Measurements from ENCODE around the gene DNAJB8. TPM values are rescaled to one million over a fixed set of nuclear protein-coding genes. Genes with fewer than 3 reads are reported as not detected.
A peak's percentile ranks its signal among the peaks of the same experiment; 100 is the strongest.

DNAJB8 gene
- total RNA-seq, 4 donors from 2014 or later, result not detected

GRCh38 chr3:128488991-128489673, 22.4 kb upstream of the DNAJB8 start:
- WGBS, 2 donors, result 2 to 5% methylated on average over 19 to 31 of the region's 71 CpGs
- DNase-seq, result peak in 1 of 2 donors; percentile 30
- Histone ChIP-seq H3K4me3 (replicated peaks in 1 of 3) (peak overlapping the region; percentile 35 to 60 (median 51)), H3K27ac (peak overlapping the region; percentile 76 to 81 (median 80)), H3K4me1 (peaks cover 21 to 56% of the 10 kb centered on the region in 2 donors), H3K36me3 (no peaks in the 10 kb centered on the region), H3K27me3 (peaks cover 47% of the 10 kb centered on the region), H3K9me3 (no peaks in the 10 kb centered on the region)
- peak in 1 of 2 donors; percentile 26 for TF ChIP-seq POLR2A (IDR thresholded peaks at IDR 0.05)
- no peak for TF ChIP-seq CTCF (IDR thresholded peaks at IDR 0.05)
- intact Hi-C loops (cut with DNase I), result loop anchor here (5.0 kb wide), 1 partner anchor 312 kb away; no protein-coding TSS in a partner anchor

GRCh38 chr3:128488636-128488990, 21.9 kb upstream of the DNAJB8 start:
- Histone ChIP-seq H3K36me3 (no peaks in the 10 kb centered on the region), H3K27me3 (peaks cover 51% of the 10 kb centered on the region), H3K4me3 (replicated peaks in 1 of 3) (peak overlapping the region in 1 of 3 donors; percentile 60), H3K27ac (peak overlapping the region; percentile 76 to 81 (median 80)), H3K9me3 (no peaks in the 10 kb centered on the region), H3K4me1 (peaks cover 21 to 60% of the 10 kb centered on the region in 2 donors)
- no peak for DNase-seq
- WGBS, 2 donors, result 1 to 6% methylated on average over 12 to 17 of the region's 21 CpGs
- TF ChIP-seq POLR2A (IDR thresholded peaks at IDR 0.05) (no peak), CTCF (IDR thresholded peaks at IDR 0.05) (no peak)
- intact Hi-C loops (cut with DNase I), result loop anchor here (5.0 kb wide), 1 partner anchor 311 kb away; no protein-coding TSS in a partner anchor

GRCh38 chr3:128487813-128488635, 21.3 kb upstream of the DNAJB8 start:
- peak in 1 of 2 donors; percentile 75 for TF ChIP-seq POLR2A (IDR thresholded peaks at IDR 0.05)
- TF ChIP-seq CTCF (IDR thresholded peaks at IDR 0.05), result no peak
- Histone ChIP-seq H3K27ac (peak overlapping the region; percentile 76 to 81 (median 80)), H3K4me1 (peaks cover 21 to 60% of the 10 kb centered on the region in 2 donors), H3K27me3 (peaks cover 54% of the 10 kb centered on the region), H3K36me3 (no peaks in the 10 kb centered on the region), H3K4me3 (replicated peaks in 1 of 3) (peak overlapping the region in 2 of 3 donors; percentile 28 to 60), H3K9me3 (no peaks in the 10 kb centered on the region)
- peak; percentile 62 to 72 for DNase-seq
- intact Hi-C loops (cut with DNase I), result loop anchor here (5.0 kb wide), 1 partner anchor 311 kb away; no protein-coding TSS in a partner anchor
- 3 to 5% methylated on average over 8 to 20 of the region's 68 CpGs for WGBS, 2 donors

- Histone ChIP-seq H3K27me3 (peaks cover 55% of the 10 kb centered on the region), H3K27ac (peak overlapping the region in 2 of 3 donors; percentile 36 to 81), H3K9me3 (no peaks in the 10 kb centered on the region), H3K36me3 (no peaks in the 10 kb centered on the region), H3K4me1 (peaks cover 21 to 60% of the 10 kb centered on the region in 2 donors), H3K4me3 (replicated peaks in 1 of 3) (peak overlapping the region in 2 of 3 donors; percentile 28 to 60)
- intact Hi-C loops (cut with DNase I), result loop anchor here (5.0 kb wide), 1 partner anchor 310 kb away; no protein-coding TSS in a partner anchor
- TF ChIP-seq POLR2A (IDR thresholded peaks at IDR 0.05) (no peak), CTCF (IDR thresholded peaks at IDR 0.05) (no peak)
- no peak for DNase-seq
- 7 to 8% methylated on average over 2 to 7 of the region's 18 CpGs for WGBS, 2 donors
Observed at GRCh38 chr3:128487538-128487812, 20.8 kb upstream of the DNAJB8 start.
